ENCODE data around the gene RNF125. TPM values are rescaled to one million over a fixed set of nuclear protein-coding genes. Genes with fewer than 3 reads are reported as not detected.
"Not testable (repeated sequence)": the region's sequence is repeated elsewhere in the genome, so short reads cannot be mapped to it uniquely, and the experiment has no call there.

RNF125 gene
- total and polyA plus RNA-seq, 12 donors: 0.92 to 7.7 (median 2.8) TPM

DNA sequence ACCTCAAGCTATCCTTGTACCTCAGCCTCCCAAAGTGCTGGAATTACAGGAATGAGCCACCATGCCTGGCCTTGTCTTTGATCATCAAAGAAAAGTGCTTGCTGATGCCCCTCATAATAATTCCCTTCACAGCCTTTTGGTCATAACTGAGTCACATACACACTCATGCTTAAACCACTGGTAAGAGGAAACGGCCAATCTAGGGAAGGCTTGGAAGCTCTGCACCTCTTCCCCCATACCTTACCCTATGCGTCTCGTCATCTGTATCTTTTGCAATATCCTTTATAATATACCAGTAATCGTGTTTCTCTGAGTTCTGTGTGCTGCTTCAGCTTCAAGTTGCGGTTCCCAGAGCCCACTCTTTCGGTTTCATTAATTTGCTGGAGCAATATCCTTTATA, 68.3 kb downstream of the RNF125 start:
- no peak for ATAC-seq
- 82 to 93% methylated on average over 6 of the region's 6 CpGs for WGBS, 2 donors
- Histone ChIP-seq H3K4me3 (no peak overlapping the region), H3K27ac (peak overlapping the region in 2 of 10 donors; percentile 73 to 91), H3K4me1 (peaks cover 0 to 43% (median 24%) of the 10 kb centered on the region in 9 donors), H3K9me3 (no peaks in the 10 kb centered on the region), H3K36me3 (no peaks in the 10 kb centered on the region), H3K27me3 (no peaks in the 10 kb centered on the region)
- no peak for DNase-seq
- intact Hi-C loops (cut with DNase I): loop anchor here in 3 of 10 donors (10.0 kb wide), 2 partner anchors 62 to 142 kb away; partner anchors contain the start of gene TRAPPC8 (in 2 of the 3)
- TF ChIP-seq CTCF (IDR thresholded peaks at IDR 0.05): no peak

DNA sequence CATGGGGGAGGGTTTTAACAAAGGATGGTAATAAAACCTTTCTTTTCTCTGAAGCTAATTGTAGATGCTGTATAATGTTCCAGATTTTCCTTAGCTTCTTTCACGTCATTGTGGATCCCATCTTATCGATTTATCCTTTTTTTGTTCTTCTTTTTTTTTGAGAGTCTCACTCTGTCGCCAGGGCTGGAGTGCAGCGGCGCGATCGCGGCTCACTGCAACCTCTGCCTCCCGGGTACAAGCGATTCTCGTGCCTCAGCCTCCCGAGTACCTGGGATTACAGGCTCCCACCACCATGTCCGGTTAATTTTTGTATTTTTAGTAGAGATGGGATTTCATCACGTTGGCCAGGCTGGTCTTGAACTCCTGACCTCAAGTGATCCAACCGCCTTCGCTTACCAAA, 72.2 kb downstream of the RNF125 start:
- intact Hi-C loops (cut with DNase I): loop anchor here in 4 of 10 donors (5.0 to 10.0 kb wide), 3 partner anchors 74 to 149 kb away; partner anchors contain the start of genes TRAPPC8 (in 3 of the 4) and RNF125 (in 1 of the 4)
- DNase-seq, H3K9me3 ChIP-seq: not testable (repeated sequence)

GRCh38 chr18:32091325-32091723, 72.7 kb downstream of the RNF125 start:
- H3K36me3 ChIP-seq: peaks cover 0 to 15% (median 1%) of the 10 kb centered on the region in 9 donors
- H3K27ac ChIP-seq: peak overlapping the region; percentile 99 to 100 (median 99)
- no peak for TF ChIP-seq CTCF (IDR thresholded peaks at IDR 0.05)
- intact Hi-C loops (cut with DNase I): loop anchor here in 4 of 10 donors (5.0 to 10.0 kb wide), 3 partner anchors 74 to 149 kb away; partner anchors contain the start of genes TRAPPC8 (in 3 of the 4) and RNF125 (in 1 of the 4)
- ATAC-seq (no peak), DNase-seq (no peak)
- H3K4me3 ChIP-seq: peak overlapping the region; percentile 49 to 96 (median 84)
- WGBS, 2 donors: 46 to 48% methylated on average over 7 of the region's 7 CpGs
- H3K9me3 ChIP-seq: no peaks in the 10 kb centered on the region
- no peaks in the 10 kb centered on the region for H3K27me3 ChIP-seq
- peaks cover 0 to 45% (median 33%) of the 10 kb centered on the region in 9 donors for H3K4me1 ChIP-seq

More for the DNA sequence above, 72.2 kb downstream of the RNF125 start:
- not testable (repeated sequence) for ATAC-seq, H3K27me3 ChIP-seq
- peaks cover 0 to 45% (median 32%) of the 10 kb centered on the region in 9 donors for H3K4me1 ChIP-seq
- 97 to 98% methylated on average over 16 of the region's 16 CpGs for WGBS, 2 donors
- H3K4me3 ChIP-seq: peak overlapping the region in 2 of 10 donors; percentile 78 to 90
- peak overlapping the region in 3 of 10 donors; percentile 99 to 100 (median 100) for H3K27ac ChIP-seq
- H3K36me3 ChIP-seq: peaks cover 0 to 11% (median 0%) of the 10 kb centered on the region in 9 donors

DNA sequence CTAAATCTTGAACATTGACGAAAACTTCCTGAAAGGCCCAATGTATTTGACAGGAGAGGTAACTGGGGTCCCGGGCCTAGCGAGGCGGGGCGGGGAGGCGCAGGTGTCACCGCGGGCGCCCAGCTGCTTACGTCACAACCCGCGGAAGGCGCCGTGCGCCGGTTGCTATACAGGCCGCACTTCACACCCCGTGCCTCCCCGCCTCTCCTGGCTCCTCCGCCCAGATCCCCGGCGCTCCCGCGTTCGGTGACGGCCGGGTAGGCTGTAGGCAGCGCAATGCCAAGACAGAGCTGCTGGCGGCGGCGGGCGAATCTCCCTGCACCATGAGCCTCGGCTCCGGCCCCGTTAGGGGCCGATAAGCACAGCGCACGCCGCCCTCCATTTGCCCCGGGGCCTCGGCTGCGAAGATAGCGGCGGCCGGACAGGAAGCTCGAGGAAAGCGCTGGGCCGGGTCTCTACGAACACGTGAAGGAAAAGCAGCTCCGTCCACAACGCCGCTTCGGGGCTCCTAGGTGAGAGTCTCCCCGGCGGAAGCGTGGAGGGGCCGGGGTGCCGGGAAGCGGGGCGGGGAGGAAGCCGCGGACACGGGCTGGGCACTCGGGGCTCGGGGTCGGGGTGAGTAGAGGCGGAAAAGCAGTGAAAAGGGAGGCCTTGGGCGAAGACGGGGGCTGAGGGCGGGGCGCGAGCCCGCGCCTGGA, 73.2 kb downstream of the RNF125 start, which contains the start of gene RNF138:
RNF138 (plus strand) TSS at position 151 of the 698 bp plus-strand sequence. CDS start 903 bp downstream, outside the sequence.
- Histone ChIP-seq H3K4me1 (peaks cover 0 to 45% (median 31%) of the 10 kb centered on the region in 9 donors), H3K9me3 (no peaks in the 10 kb centered on the region), H3K4me3 (peak within 1 kb of the TSS; percentile 49 to 96 (median 84)), H3K27me3 (no peaks in the 10 kb centered on the region), H3K36me3 (peaks cover 0 to 19% (median 4%) of the 10 kb centered on the region in 9 donors), H3K27ac (peak within 1 kb of the TSS; percentile 99 to 100 (median 99))
- ATAC-seq: peak; percentile 67 to 89 (median 82)
- no peak for TF ChIP-seq CTCF (IDR thresholded peaks at IDR 0.05)
- intact Hi-C loops (cut with DNase I): loop anchor here in 6 of 10 donors (1.0 to 10.0 kb wide), 5 partner anchors 74 to 150 kb away; partner anchors contain the start of genes TRAPPC8 (in 5 of the 6) and RNF125 (in 2 of the 6)
- WGBS, 2 donors: 1% methylated on average over 70 to 75 of the region's 75 CpGs
- peak; percentile 86 to 87 for DNase-seq

Measured in heart right ventricle (tissue), 16 donors.